Sigmoid colon (tissue), 7 donors: Measurements from ENCODE around the gene CEBPG. TPM values are rescaled to one million over a fixed set of nuclear protein-coding genes. Genes with fewer than 3 reads are reported as not detected.

Experiments used
- DNase-seq: peaks from one replicate; pipeline ENCODE4 v3.0.0-alpha.2; 2019
- H3K27ac ChIP-seq, 4 donors: fragments of 200-600 bp; sonication (generic); one replicate each; pipeline ENCODE4 v1.5.1; 2016 to 2019; ENCODE audit warnings: mild to moderate bottlenecking in 1 of 4
- H3K27me3 ChIP-seq, 3 donors: fragments of 200-600 bp; sonication (generic); one replicate each; pipeline ENCODE4 v1.5.1; 2019; ENCODE audit warnings: mild to moderate bottlenecking in 1 of 3
- H3K36me3 ChIP-seq, 4 donors: fragments of 200-600 bp; sonication (generic); one replicate each; pipeline ENCODE4 v1.5.1; 2016 to 2019
- H3K4me1 ChIP-seq, 4 donors: fragments of 200-600 bp; sonication (generic); one replicate each; pipeline ENCODE4 v1.5.1; 2017 to 2019
- H3K4me3 ChIP-seq, 4 donors: fragments of 200-600 bp; sonication (generic); one replicate each; pipeline ENCODE4 v1.5.1; 2017 to 2019; ENCODE audit warnings: mild to moderate bottlenecking in 2 of 4, moderate library complexity in 1 of 4
- H3K9me3 ChIP-seq, 4 donors: fragments of 200-600 bp in 3 of 4; sonication (generic) in 3 of 4; one replicate each; pipeline versions ENCODE4 v1.5.1 to v1.6.1; 2013 to 2019
- EP300 ChIP-seq, 4 donors: sonication (generic); formaldehyde crosslinking; IDR thresholded peaks; one replicate each; pipeline ENCODE4 v1.6.1; 2017; ENCODE audit warnings: antibody characterized with exemption in 4 of 4
- POLR2A ChIP-seq, 2 donors: fragments of 450-650 bp; IDR thresholded peaks; one replicate each; pipeline ENCODE4 v1.6.1; 2016; ENCODE audit warnings: antibody characterized with exemption in 2 of 2, mild to moderate bottlenecking in 2 of 2, moderate library complexity in 2 of 2
- POLR2AphosphoS5 ChIP-seq, 4 donors: sonication (generic); formaldehyde crosslinking; IDR thresholded peaks; one replicate each; pipeline ENCODE4 v1.6.1; 2017; ENCODE audit warnings: antibody characterized with exemption in 4 of 4
- WGBS, 2 donors: extraction: QIAGEN DNeasy Blood & Tissue Kit; methylation state at CpG; one replicate each; pipeline ENCODE4 v1.1.7; 2013; 5-methylcytosine and 5-hydroxymethylcytosine counted together
- intact Hi-C: fragments of 100-400 bp; cut with DNase I; formaldehyde crosslinking; loops from one replicate; pipeline ENCODE4 v1.15.1; 2023
- polyA plus RNA-seq, 3 donors: library from polyadenylated mRNA; stranded (reverse); fragments of 200-250 nt; gene quantifications; one replicate each; pipeline ENCODE4 v1.2.3, GENCODE V29; 2013
- total RNA-seq, 4 donors: library from RNA; depleted of rRNA; stranded (reverse); fragments of >200 nt; gene quantifications; one replicate each; pipeline ENCODE4 v1.1.0, GENCODE V29; 2016
- TF ChIP-seq, protein P1 (sequence below), 4 experiments: fragments of 450-650 bp in 3 of 4; fragments of 200-600 bp in 1 of 4; IDR thresholded peaks; one replicate each; pipeline ENCODE4 v1.5.1; 2016 to 2019; ENCODE audit warnings: antibody characterized with exemption in 4 of 4, mild to moderate bottlenecking in 3 of 4, moderate library complexity in 2 of 4
- donor health status: healthy with polysubstance abuse.
- donor health status: Bipolar disorder and iron deficiency.
- donor health status: healthy.

Gene CEBPG
- total and polyA plus RNA-seq, 7 donors: 18.6 to 84.6 (median 27.8) TPM

DNA sequence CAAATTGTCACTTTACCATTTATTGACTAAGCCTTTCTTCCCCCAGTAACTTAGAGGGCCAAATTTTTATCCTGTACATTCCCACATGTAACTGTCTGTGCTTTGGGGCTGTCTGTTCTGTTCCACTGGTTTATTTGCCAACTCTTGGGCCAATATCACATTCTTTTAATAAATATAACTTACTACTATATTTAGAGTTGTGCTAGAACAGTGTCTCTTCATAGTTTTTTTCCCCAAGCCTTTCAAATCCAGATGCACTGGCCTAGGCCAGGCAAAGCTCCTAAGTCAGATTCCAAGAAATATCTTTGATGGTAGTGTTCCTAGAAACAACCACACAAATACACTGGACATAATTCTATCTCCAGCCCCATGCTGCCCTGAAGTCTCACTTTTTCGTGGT lies 16.0 kb upstream of the CEBPG start:
- Histone ChIP-seq H3K4me3 (no peak overlapping the region), H3K9me3 (peaks cover 0 to 7% (median 0%) of the 10 kb centered on the region in 4 donors), H3K36me3 (no peaks in the 10 kb centered on the region), H3K4me1 (no peaks in the 10 kb centered on the region), H3K27ac (no peak overlapping the region), H3K27me3 (peaks cover 0 to 4% (median 0%) of the 10 kb centered on the region in 3 donors)
- TF ChIP-seq POLR2A (IDR thresholded peaks at IDR 0.05) (no peak), POLR2AphosphoS5 (IDR thresholded peaks at IDR 0.05) (no peak), EP300 (IDR thresholded peaks at IDR 0.05) (no peak)
- TF ChIP-seq, protein P1, sequence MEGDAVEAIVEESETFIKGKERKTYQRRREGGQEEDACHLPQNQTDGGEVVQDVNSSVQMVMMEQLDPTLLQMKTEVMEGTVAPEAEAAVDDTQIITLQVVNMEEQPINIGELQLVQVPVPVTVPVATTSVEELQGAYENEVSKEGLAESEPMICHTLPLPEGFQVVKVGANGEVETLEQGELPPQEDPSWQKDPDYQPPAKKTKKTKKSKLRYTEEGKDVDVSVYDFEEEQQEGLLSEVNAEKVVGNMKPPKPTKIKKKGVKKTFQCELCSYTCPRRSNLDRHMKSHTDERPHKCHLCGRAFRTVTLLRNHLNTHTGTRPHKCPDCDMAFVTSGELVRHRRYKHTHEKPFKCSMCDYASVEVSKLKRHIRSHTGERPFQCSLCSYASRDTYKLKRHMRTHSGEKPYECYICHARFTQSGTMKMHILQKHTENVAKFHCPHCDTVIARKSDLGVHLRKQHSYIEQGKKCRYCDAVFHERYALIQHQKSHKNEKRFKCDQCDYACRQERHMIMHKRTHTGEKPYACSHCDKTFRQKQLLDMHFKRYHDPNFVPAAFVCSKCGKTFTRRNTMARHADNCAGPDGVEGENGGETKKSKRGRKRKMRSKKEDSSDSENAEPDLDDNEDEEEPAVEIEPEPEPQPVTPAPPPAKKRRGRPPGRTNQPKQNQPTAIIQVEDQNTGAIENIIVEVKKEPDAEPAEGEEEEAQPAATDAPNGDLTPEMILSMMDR (IDR thresholded peaks at IDR 0.05): no peak
- intact Hi-C loops: no loop called here
- WGBS, 2 donors: 69 to 75% methylated on average over 1 of the region's 1 CpG
- no peak for DNase-seq

DNA sequence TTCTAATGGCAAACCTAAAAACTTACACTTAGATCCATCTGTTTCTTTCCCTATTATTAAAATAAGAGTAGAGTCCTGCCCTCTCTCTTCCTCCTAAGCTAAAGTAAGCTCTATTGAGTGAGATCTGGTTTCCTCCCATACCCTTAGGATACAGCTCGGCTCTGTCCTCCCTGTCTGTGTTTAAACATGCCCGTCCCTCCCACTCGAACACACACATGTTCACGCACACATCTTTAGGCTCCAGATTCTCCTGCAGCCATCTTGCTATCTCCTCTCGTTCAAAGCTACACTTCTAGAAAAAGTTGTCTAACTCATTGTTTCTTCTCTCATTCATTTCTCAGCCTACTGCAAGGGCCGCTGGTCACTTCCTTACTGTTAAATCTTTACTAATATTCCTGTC lies 15.1 kb upstream of the CEBPG start:
- Histone ChIP-seq H3K4me1 (no peaks in the 10 kb centered on the region), H3K27me3 (peaks cover 0 to 4% (median 0%) of the 10 kb centered on the region in 3 donors), H3K9me3 (peaks cover 0 to 7% (median 0%) of the 10 kb centered on the region in 4 donors), H3K27ac (no peak overlapping the region), H3K36me3 (no peaks in the 10 kb centered on the region), H3K4me3 (no peak overlapping the region)
- no peak for DNase-seq
- intact Hi-C loops: no loop called here
- TF ChIP-seq, protein P1 (IDR thresholded peaks at IDR 0.05): no peak
- TF ChIP-seq POLR2A (IDR thresholded peaks at IDR 0.05): no peak
- TF ChIP-seq EP300 (IDR thresholded peaks at IDR 0.05): no peak
- TF ChIP-seq POLR2AphosphoS5 (IDR thresholded peaks at IDR 0.05): no peak
- WGBS, 2 donors: 81 to 92% methylated on average over 6 of the region's 6 CpGs

DNA sequence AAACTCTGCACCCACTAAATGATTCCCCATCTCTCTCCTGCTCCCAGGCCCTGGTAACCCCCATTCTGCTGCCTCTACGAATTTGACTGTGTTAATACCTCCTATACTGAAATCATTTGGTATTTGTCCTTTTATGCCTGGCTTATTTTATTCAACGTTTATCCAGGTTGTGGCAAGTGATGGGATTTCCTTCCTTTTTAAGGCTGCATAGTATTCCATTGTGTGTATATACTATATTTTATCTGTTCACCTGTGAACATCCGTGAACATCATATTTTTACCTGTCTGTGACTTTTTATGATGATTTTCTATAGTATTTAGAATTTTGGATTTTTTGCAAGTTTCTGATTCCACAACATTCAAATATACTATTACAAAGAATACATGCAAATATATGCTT lies 13.9 kb upstream of the CEBPG start:
- H3K27me3 ChIP-seq: peaks cover 0 to 4% (median 0%) of the 10 kb centered on the region in 3 donors
- H3K27ac ChIP-seq: no peak overlapping the region
- no peaks in the 10 kb centered on the region for H3K4me1 ChIP-seq
- DNase-seq: no peak
- intact Hi-C loops: no loop called here
- H3K36me3 ChIP-seq: no peaks in the 10 kb centered on the region
- no peak overlapping the region for H3K4me3 ChIP-seq
- TF ChIP-seq, protein P1 (IDR thresholded peaks at IDR 0.05): no peak
- TF ChIP-seq POLR2A (IDR thresholded peaks at IDR 0.05): no peak
- H3K9me3 ChIP-seq: peaks cover 0 to 7% (median 0%) of the 10 kb centered on the region in 4 donors
- 91% methylated on average over 3 of the region's 3 CpGs for WGBS, 2 donors

DNA sequence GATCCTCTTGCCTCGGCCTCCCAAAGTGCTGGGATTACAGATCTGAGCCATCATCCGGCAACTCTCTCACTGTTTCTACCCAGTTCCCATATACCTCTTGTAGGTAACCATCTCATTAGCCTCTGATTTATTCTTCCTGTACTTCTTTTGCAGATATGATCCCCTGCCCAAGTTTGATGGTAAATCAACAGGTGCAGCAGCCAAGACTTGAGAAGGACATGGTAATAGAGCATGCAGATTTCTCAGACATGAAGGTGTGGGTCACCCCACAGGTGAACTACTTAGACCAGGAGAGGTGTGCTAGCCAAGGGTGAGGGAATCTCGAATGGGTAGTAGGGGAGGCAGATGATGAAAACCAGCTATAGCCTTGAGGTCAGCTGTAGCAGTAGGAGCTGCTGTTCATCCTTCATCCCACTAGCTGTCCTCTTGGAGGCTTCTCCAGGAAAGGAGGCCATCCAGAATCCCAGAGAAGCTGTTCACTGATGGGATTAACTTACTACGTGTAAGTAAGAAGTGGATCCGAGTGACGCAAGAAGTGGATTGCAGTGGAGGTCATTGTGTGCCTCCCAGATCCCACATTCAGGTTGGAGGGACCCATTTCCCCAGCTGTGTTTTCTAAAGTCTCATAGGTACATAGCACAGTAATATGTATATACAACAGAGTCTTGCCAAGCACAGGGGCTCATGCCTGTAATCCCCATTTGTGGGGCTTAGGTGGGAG lies 10.8 kb upstream of the CEBPG start:
- Histone ChIP-seq H3K36me3 (no peaks in the 10 kb centered on the region), H3K4me3 (no peak overlapping the region), H3K27me3 (peaks cover 0 to 4% (median 0%) of the 10 kb centered on the region in 3 donors), H3K27ac (no peak overlapping the region), H3K4me1 (no peaks in the 10 kb centered on the region), H3K9me3 (no peaks in the 10 kb centered on the region)
- intact Hi-C loops: no loop called here
- 91 to 92% methylated on average over 6 of the region's 6 CpGs for WGBS, 2 donors
- DNase-seq: no peak
- TF ChIP-seq POLR2AphosphoS5 (IDR thresholded peaks at IDR 0.05) (no peak), EP300 (IDR thresholded peaks at IDR 0.05) (no peak), POLR2A (IDR thresholded peaks at IDR 0.05) (no peak)
- TF ChIP-seq, protein P1 (IDR thresholded peaks at IDR 0.05): no peak

DNA sequence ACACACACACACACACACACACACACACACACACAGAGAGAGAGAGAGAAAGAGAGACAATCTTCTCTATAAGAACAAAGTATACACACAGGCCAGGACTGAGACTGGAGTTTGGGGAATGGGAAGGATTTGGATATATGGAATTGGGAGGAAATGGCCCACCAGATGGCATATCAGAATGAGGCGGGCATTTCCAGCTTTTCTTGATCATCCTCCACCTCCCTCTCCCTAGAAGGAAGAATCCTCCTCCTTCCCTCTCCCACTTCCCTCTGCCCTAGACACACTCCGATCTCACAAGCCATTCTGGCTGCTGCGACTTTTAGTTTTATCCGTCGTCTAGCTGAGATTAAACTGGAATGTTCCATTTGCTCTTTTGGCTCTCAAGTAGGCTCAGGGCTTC lies 10.0 kb upstream of the CEBPG start:
- Histone ChIP-seq H3K27ac (no peak overlapping the region), H3K4me1 (no peaks in the 10 kb centered on the region), H3K4me3 (no peak overlapping the region), H3K36me3 (no peaks in the 10 kb centered on the region), H3K9me3 (no peaks in the 10 kb centered on the region), H3K27me3 (peaks cover 0 to 4% (median 0%) of the 10 kb centered on the region in 3 donors)
- TF ChIP-seq POLR2A (IDR thresholded peaks at IDR 0.05): no peak
- TF ChIP-seq POLR2AphosphoS5 (IDR thresholded peaks at IDR 0.05): no peak
- no peak for TF ChIP-seq EP300 (IDR thresholded peaks at IDR 0.05)
- TF ChIP-seq, protein P1 (IDR thresholded peaks at IDR 0.05): no peak
- 90 to 95% methylated on average over 5 of the region's 5 CpGs for WGBS, 2 donors
- DNase-seq: no peak
- intact Hi-C loops: no loop called here
